UCSD-AML1 (cell line): ENCODE results near the gene ACAA2.
"Not testable (repeated sequence)": the region's sequence is repeated elsewhere in the genome, so short reads cannot be mapped to it uniquely, and the experiment has no call there.

Source experiments
- DNase-seq: peaks from one replicate; lab custom pipeline; 2025; ENCODE audit not compliant: unreplicated experiment; lab: John Stamatoyannopoulos, UW

The ACAA2 gene

GRCh38 chr18:49845629-49846360 lies 32.5 kb upstream of the ACAA2 start:
- DNase-seq, result no peak

GRCh38 chr18:49844903-49845302 lies 31.6 kb upstream of the ACAA2 start:
- no peak for DNase-seq

GRCh38 chr18:49843778-49844625 lies 30.7 kb upstream of the ACAA2 start:
- DNase-seq, result no peak

GRCh38 chr18:49843131-49843530 lies 29.8 kb upstream of the ACAA2 start:
- no peak for DNase-seq

GRCh38 chr18:49842656-49843055 lies 29.3 kb upstream of the ACAA2 start:
- DNase-seq, result no peak

GRCh38 chr18:49841236-49842217 lies 28.2 kb upstream of the ACAA2 start:
- DNase-seq, result no peak

- no peak for DNase-seq
These were observed 25.7 kb upstream of the ACAA2 start for GRCh38 chr18:49839012-49839411.

- no peak for DNase-seq
These were observed 25.0 kb upstream of the ACAA2 start for GRCh38 chr18:49838381-49838780.

- no peak for DNase-seq
These were observed 24.6 kb upstream of the ACAA2 start for GRCh38 chr18:49837889-49838288.

GRCh38 chr18:49837316-49837835 lies 24.0 kb upstream of the ACAA2 start:
- DNase-seq, result not testable (repeated sequence)

- no peak for DNase-seq
These were observed 22.1 kb upstream of the ACAA2 start for GRCh38 chr18:49835405-49835804.

- DNase-seq, result no peak
These were observed 20.9 kb upstream of the ACAA2 start for GRCh38 chr18:49834258-49834657.

GRCh38 chr18:49833814-49834213 lies 20.5 kb upstream of the ACAA2 start:
- no peak for DNase-seq

GRCh38 chr18:49832221-49832647 lies 18.9 kb upstream of the ACAA2 start:
- no peak for DNase-seq

GRCh38 chr18:49827996-49828395 lies 14.7 kb upstream of the ACAA2 start:
- no peak for DNase-seq

GRCh38 chr18:49819823-49820671 lies 6.7 kb upstream of the ACAA2 start:
- DNase-seq, result no peak

- DNase-seq, result no peak
These were observed 5.8 kb upstream of the ACAA2 start for GRCh38 chr18:49819071-49819662.

GRCh38 chr18:49817947-49818346 lies 4.6 kb upstream of the ACAA2 start:
- no peak for DNase-seq

- DNase-seq, result no peak
These were observed 2.6 kb upstream of the ACAA2 start for GRCh38 chr18:49815927-49816326.

GRCh38 chr18:49814147-49814499 lies 790 bp upstream of the ACAA2 start:
- no peak for DNase-seq
